Measurements from ENCODE around the gene MORC2.

DNA sequence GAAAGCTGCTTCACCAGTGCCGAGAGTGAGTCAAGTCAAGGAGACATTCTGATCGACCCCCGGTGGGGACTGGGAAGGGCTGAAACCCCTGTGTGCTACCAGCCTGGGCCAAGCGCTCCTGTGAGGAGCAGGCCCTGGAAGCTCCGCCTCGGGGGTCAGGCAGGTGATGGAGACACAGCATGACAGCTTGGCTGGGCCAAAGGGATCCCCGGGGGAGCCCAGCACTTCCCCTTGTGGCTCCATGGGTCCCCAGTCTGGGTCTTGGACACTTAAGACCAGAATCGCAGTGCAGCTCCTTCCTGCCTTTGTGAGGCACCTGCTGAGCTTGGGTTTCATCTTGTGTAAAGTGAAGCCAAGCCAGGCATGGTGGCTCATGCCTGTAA, 89.2 kb downstream of the MORC2 start:
- TF ChIP-seq CTCF (IDR thresholded peaks at IDR 0.05 in 4 of 5, conservative IDR thresholded peaks at IDR 0.05 in 1 of 5) (no peak), POLR2A (IDR thresholded peaks at IDR 0.05) (no peak)

Data from gastrocnemius medialis (tissue), 4 donors.